NOMO-1 treated with DMSO at 0.1 percent for 48 hours (cell line): ENCODE data around the gene CLEC4D.
"Not testable (repeated sequence)": the region's sequence is repeated elsewhere in the genome, so short reads cannot be mapped to it uniquely, and the experiment has no call there.

Experiments
- DNase-seq: peaks from one replicate; lab custom pipeline; 2025; ENCODE audit not compliant: unreplicated experiment; lab: John Stamatoyannopoulos, UW

The CLEC4D gene

GRCh38 chr12:8513256-8513655, at the start of gene CLEC4D:
Gene CLEC4D (plus strand): TSS chr12:8513503. CDS start chr12:8513733, 230 bp downstream.
- peak; percentile 50 for DNase-seq

- DNase-seq = no peak
Observed at GRCh38 chr12:8465301-8465996, 47.9 kb upstream of the CLEC4D start.

- peak; percentile 11 for DNase-seq
Observed at GRCh38 chr12:8466241-8466640, 47.1 kb upstream of the CLEC4D start.

GRCh38 chr12:8471090-8471489, 42.2 kb upstream of the CLEC4D start:
- DNase-seq = no peak

- no peak for DNase-seq
Observed at GRCh38 chr12:8475508-8476203, 37.6 kb upstream of the CLEC4D start.

GRCh38 chr12:8482571-8483061, 30.7 kb upstream of the CLEC4D start:
- DNase-seq = no peak

GRCh38 chr12:8483079-8483478, 30.2 kb upstream of the CLEC4D start:
- DNase-seq = no peak

GRCh38 chr12:8491646-8492530, 21.4 kb upstream of the CLEC4D start:
- peak; percentile 18 for DNase-seq

- peak; percentile 99 for DNase-seq
Observed at GRCh38 chr12:8493084-8493483, 20.2 kb upstream of the CLEC4D start.

GRCh38 chr12:8495671-8496070, 17.6 kb upstream of the CLEC4D start:
- not testable (repeated sequence) for DNase-seq

GRCh38 chr12:8496074-8496473, 17.2 kb upstream of the CLEC4D start:
- not testable (repeated sequence) for DNase-seq

GRCh38 chr12:8499616-8500015, 13.7 kb upstream of the CLEC4D start:
- DNase-seq = peak; percentile 22

- peak; percentile 76 for DNase-seq
Observed at GRCh38 chr12:8501720-8502119, 11.6 kb upstream of the CLEC4D start.

- DNase-seq = no peak
Observed at GRCh38 chr12:8504351-8504750, 9.0 kb upstream of the CLEC4D start.

- no peak for DNase-seq
Observed at GRCh38 chr12:8507596-8507995, 5.7 kb upstream of the CLEC4D start.

- DNase-seq = no peak
Observed at GRCh38 chr12:8508223-8508622, 5.1 kb upstream of the CLEC4D start.

- DNase-seq = no peak
Observed at GRCh38 chr12:8508910-8509841, 4.1 kb upstream of the CLEC4D start.

- no peak for DNase-seq
Observed at GRCh38 chr12:8517971-8518370, 4.7 kb downstream of the CLEC4D start.

GRCh38 chr12:8519171-8519570, 5.9 kb downstream of the CLEC4D start:
- peak; percentile 55 for DNase-seq
